ENCODE measurements around the gene TMOD2. TPM values are rescaled to one million over a fixed set of nuclear protein-coding genes. Genes with fewer than 3 reads are reported as not detected.

The TMOD2 gene
- total RNA-seq, 4 donors from 2014 or later = 1.8 to 6.8 (median 5.3) TPM

- no peaks in the 10 kb centered on the region for H3K27me3 ChIP-seq
- intact Hi-C loops (cut with DNase I; ENCODE audit: low total_unique reads) (no loop called here), in situ Hi-C loops (cut with MboI; ENCODE audit: low pct_ligation_motif_present in 1 of 4, low pct_unique_long_range_greater_than_20kb in 1 of 4, low sequenced_read_pairs in 3 of 4) (loop anchor here in 1 of 4 donors (25.0 kb wide), 1 partner anchor 94 kb away; no protein-coding TSS in a partner anchor)
- no peak overlapping the region for H3K27ac ChIP-seq
- no peaks in the 10 kb centered on the region for H3K36me3 ChIP-seq
- H3K4me1 ChIP-seq = peaks cover 0 to 6% (median 0%) of the 10 kb centered on the region in 4 donors
- no peak overlapping the region for H3K4me3 ChIP-seq
- WGBS, 2 donors (ENCODE audit: low coverage in 1 of 2) = 57% methylated on average over 9 of the region's 9 CpGs; no CpG with 5 or more reads in 1 of the 2 donors
- DNase-seq = no peak
- no peak for TF ChIP-seq POLR2A (IDR thresholded peaks at IDR 0.05)
- TF ChIP-seq CTCF (IDR thresholded peaks at IDR 0.05) = no peak
- TF ChIP-seq POLR2AphosphoS5 (IDR thresholded peaks at IDR 0.05) = no peak
- TF ChIP-seq EP300 (IDR thresholded peaks at IDR 0.05; ENCODE audit: low read depth) = no peak
- H3K9me3 ChIP-seq = no peaks in the 10 kb centered on the region
These were observed 16.6 kb downstream of the TMOD2 start for GRCh38 chr15:51768018-51768417.

- Histone ChIP-seq H3K36me3 (no peaks in the 10 kb centered on the region), H3K4me3 (no peak overlapping the region), H3K4me1 (peaks cover 0 to 7% (median 0%) of the 10 kb centered on the region in 4 donors), H3K9me3 (no peaks in the 10 kb centered on the region), H3K27me3 (no peaks in the 10 kb centered on the region), H3K27ac (no peak overlapping the region)
- TF ChIP-seq POLR2AphosphoS5 (IDR thresholded peaks at IDR 0.05) (no peak), CTCF (IDR thresholded peaks at IDR 0.05) (no peak), EP300 (IDR thresholded peaks at IDR 0.05; ENCODE audit: low read depth) (no peak), POLR2A (IDR thresholded peaks at IDR 0.05) (no peak)
- intact Hi-C loops (cut with DNase I; ENCODE audit: low total_unique reads) = no loop called here
- WGBS, 2 donors (ENCODE audit: low coverage in 1 of 2) = 50 to 87% methylated on average over 1 to 3 of the region's 3 CpGs
- in situ Hi-C loops (cut with MboI; ENCODE audit: low pct_ligation_motif_present in 1 of 4, low pct_unique_long_range_greater_than_20kb in 1 of 4, low sequenced_read_pairs in 3 of 4) = loop anchor here in 2 of 4 donors (10.0 to 25.0 kb wide), 2 partner anchors 91 to 116 kb away; no protein-coding TSS in a partner anchor
- DNase-seq = no peak
These were observed 19.5 kb downstream of the TMOD2 start for GRCh38 chr15:51770902-51771301.

DNA sequence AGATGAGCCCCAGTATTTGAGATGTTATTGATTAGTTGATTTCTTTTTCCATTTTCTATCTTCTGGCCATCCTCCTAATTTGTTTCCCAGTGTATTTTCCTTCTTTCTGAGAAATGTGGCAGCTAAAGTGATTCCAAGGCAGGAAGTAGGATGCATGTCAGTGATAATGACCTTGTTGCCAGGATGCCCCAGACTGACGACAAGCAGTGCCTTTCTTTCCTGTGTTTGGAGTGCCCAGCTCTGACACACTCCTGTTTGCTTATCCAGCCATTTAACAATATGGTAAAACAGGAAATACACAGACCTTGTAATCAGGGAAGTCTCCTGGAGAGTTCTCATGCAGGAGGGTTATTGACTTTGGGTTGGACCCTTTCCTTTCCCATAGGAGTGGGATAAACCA lies 20.4 kb downstream of the TMOD2 start:
- Histone ChIP-seq H3K36me3 (no peaks in the 10 kb centered on the region), H3K4me3 (no peak overlapping the region), H3K27ac (no peak overlapping the region), H3K9me3 (no peaks in the 10 kb centered on the region), H3K27me3 (no peaks in the 10 kb centered on the region), H3K4me1 (peaks cover 0 to 16% (median 0%) of the 10 kb centered on the region in 4 donors)
- WGBS, 2 donors (ENCODE audit: low coverage in 1 of 2) = 33 to 44% methylated on average over 1 of the region's 1 CpG
- no peak for TF ChIP-seq POLR2AphosphoS5 (IDR thresholded peaks at IDR 0.05)
- no peak for TF ChIP-seq POLR2A (IDR thresholded peaks at IDR 0.05)
- no peak for TF ChIP-seq EP300 (IDR thresholded peaks at IDR 0.05; ENCODE audit: low read depth)
- no peak for TF ChIP-seq CTCF (IDR thresholded peaks at IDR 0.05)
- intact Hi-C loops (cut with DNase I; ENCODE audit: low total_unique reads) = no loop called here
- DNase-seq = no peak
- in situ Hi-C loops (cut with MboI; ENCODE audit: low pct_ligation_motif_present in 1 of 4, low pct_unique_long_range_greater_than_20kb in 1 of 4, low sequenced_read_pairs in 3 of 4) = loop anchor here in 2 of 4 donors (10.0 to 25.0 kb wide), 2 partner anchors 91 to 117 kb away; no protein-coding TSS in a partner anchor

DNA sequence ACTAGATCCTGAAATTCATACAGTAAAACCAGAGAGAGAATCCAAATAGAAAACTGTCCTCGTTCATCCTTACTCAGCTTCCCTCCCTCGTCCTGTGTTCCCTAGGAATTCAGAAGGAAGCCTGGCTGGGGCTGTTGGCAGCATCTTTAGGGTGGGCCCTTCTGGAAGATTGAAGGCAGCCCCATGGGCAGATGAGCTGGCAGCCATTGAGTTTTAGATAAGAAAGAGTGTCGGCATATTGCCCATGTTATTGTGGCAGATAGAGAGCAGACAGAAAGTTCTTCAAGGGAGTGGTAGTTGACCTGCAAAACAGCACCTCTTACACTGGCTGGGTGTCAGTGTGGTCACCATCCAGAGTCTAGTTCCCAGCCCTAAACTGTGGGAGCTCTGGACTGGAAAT lies 23.5 kb downstream of the TMOD2 start:
- Histone ChIP-seq H3K27ac (no peak overlapping the region), H3K27me3 (no peaks in the 10 kb centered on the region), H3K9me3 (no peaks in the 10 kb centered on the region), H3K4me3 (no peak overlapping the region), H3K36me3 (no peaks in the 10 kb centered on the region), H3K4me1 (peaks cover 0 to 12% (median 0%) of the 10 kb centered on the region in 4 donors)
- intact Hi-C loops (cut with DNase I; ENCODE audit: low total_unique reads) (no loop called here), in situ Hi-C loops (cut with MboI; ENCODE audit: low pct_ligation_motif_present in 1 of 4, low pct_unique_long_range_greater_than_20kb in 1 of 4, low sequenced_read_pairs in 3 of 4) (loop anchor here (5.0 to 25.0 kb wide), 4 partner anchors 87 to 133 kb away; no protein-coding TSS in a partner anchor)
- no peak for TF ChIP-seq CTCF (IDR thresholded peaks at IDR 0.05)
- no peak for TF ChIP-seq POLR2A (IDR thresholded peaks at IDR 0.05)
- no peak for TF ChIP-seq EP300 (IDR thresholded peaks at IDR 0.05; ENCODE audit: low read depth)
- no peak for TF ChIP-seq POLR2AphosphoS5 (IDR thresholded peaks at IDR 0.05)
- DNase-seq = no peak
- WGBS, 2 donors (ENCODE audit: low coverage in 1 of 2) = 83 to 88% methylated on average over 2 to 3 of the region's 3 CpGs

Measured in transverse colon (tissue), 4 donors.